RWPE2 (cell line): ENCODE data around the gene RARS2.

Experiments used
- ATAC-seq: fragments of 200-7000 bp; cut with Tn5 transposase; 3 replicates; pipeline ENCODE4 v1.9.1; 2021; ENCODE audit warnings: low read depth
- DNase-seq: peaks from one replicate; pipeline ENCODE4 v3.0.0-alpha.2; 2020; ENCODE audit warnings: low spot score
- H3K27ac ChIP-seq: fragments of 450-650 bp; 2 replicates; pipeline ENCODE4 v1.5.1; 2017; ENCODE audit warnings: mild to moderate bottlenecking; ENCODE audit not compliant: poor library complexity, severe bottlenecking
- H3K27me3 ChIP-seq: fragments of 250-450 bp; sonication (Bioruptor Pico); 2 replicates; pipeline ENCODE4 v1.5.1; 2021; ENCODE audit warnings: mild to moderate bottlenecking, moderate library complexity; ENCODE audit not compliant: insufficient read depth, poor library complexity, severe bottlenecking
- H3K36me3 ChIP-seq: fragments of 250-450 bp; sonication (Bioruptor Pico); 2 replicates; pipeline ENCODE4 v1.5.1; 2020; ENCODE audit warnings: low read depth, mild to moderate bottlenecking, moderate library complexity
- H3K4me1 ChIP-seq: fragments of 250-450 bp; sonication (Bioruptor Pico); 2 replicates; pipeline ENCODE4 v1.5.1; 2021; ENCODE audit warnings: mild to moderate bottlenecking, moderate library complexity; ENCODE audit not compliant: insufficient read depth, poor library complexity, severe bottlenecking
- H3K4me3 ChIP-seq: fragments of 250-450 bp; sonication (Bioruptor Pico); 2 replicates; pipeline ENCODE4 v1.5.1; 2021; ENCODE audit warnings: mild to moderate bottlenecking, moderate library complexity; ENCODE audit not compliant: severe bottlenecking
- H3K9me3 ChIP-seq: fragments of 250-450 bp; sonication (Bioruptor Pico); 2 replicates; pipeline ENCODE4 v1.5.1; 2021; ENCODE audit warnings: mild to moderate bottlenecking, moderate library complexity; ENCODE audit not compliant: severe bottlenecking
- CTCF ChIP-seq: fragments of 450-650 bp; IDR thresholded peaks from one replicate; pipeline ENCODE4 v1.5.1; 2017; ENCODE audit warnings: mild to moderate bottlenecking, moderate library complexity; ENCODE audit not compliant: poor library complexity, severe bottlenecking

The RARS2 gene

GRCh38 chr6:87551799-87552198 is 38.0 kb downstream of the RARS2 start:
- Histone ChIP-seq H3K4me1 (no peaks in the 10 kb centered on the region), H3K4me3 (no peak overlapping the region), H3K9me3 (no peaks in the 10 kb centered on the region), H3K36me3 (peaks cover 73% of the 10 kb centered on the region), H3K27me3 (no peaks in the 10 kb centered on the region), H3K27ac (no peak overlapping the region)
- no peak for DNase-seq
- TF ChIP-seq CTCF: no peak
- ATAC-seq: no peak

GRCh38 chr6:87544474-87544735 is 45.4 kb downstream of the RARS2 start:
- H3K36me3 ChIP-seq: peaks cover 51% of the 10 kb centered on the region
- H3K4me3 ChIP-seq: no peak overlapping the region
- H3K27me3 ChIP-seq: no peaks in the 10 kb centered on the region
- no peaks in the 10 kb centered on the region for H3K4me1 ChIP-seq
- ATAC-seq: no peak
- no peak for TF ChIP-seq CTCF
- no peak for DNase-seq
- H3K27ac ChIP-seq: no peak overlapping the region
- no peaks in the 10 kb centered on the region for H3K9me3 ChIP-seq

GRCh38 chr6:87543696-87544473 is 45.9 kb downstream of the RARS2 start:
- no peak overlapping the region for H3K27ac ChIP-seq
- DNase-seq: no peak
- no peaks in the 10 kb centered on the region for H3K9me3 ChIP-seq
- H3K36me3 ChIP-seq: peaks cover 51% of the 10 kb centered on the region
- H3K4me1 ChIP-seq: no peaks in the 10 kb centered on the region
- no peak for TF ChIP-seq CTCF
- no peaks in the 10 kb centered on the region for H3K27me3 ChIP-seq
- H3K4me3 ChIP-seq: no peak overlapping the region
- no peak for ATAC-seq

GRCh38 chr6:87541744-87542143 is 48.0 kb downstream of the RARS2 start:
- DNase-seq: no peak
- no peaks in the 10 kb centered on the region for H3K9me3 ChIP-seq
- H3K27ac ChIP-seq: no peak overlapping the region
- no peaks in the 10 kb centered on the region for H3K4me1 ChIP-seq
- H3K4me3 ChIP-seq: no peak overlapping the region
- ATAC-seq: no peak
- no peaks in the 10 kb centered on the region for H3K27me3 ChIP-seq
- TF ChIP-seq CTCF: no peak
- peaks cover 51% of the 10 kb centered on the region for H3K36me3 ChIP-seq

GRCh38 chr6:87541041-87541440 is 48.7 kb downstream of the RARS2 start:
- no peak overlapping the region for H3K4me3 ChIP-seq
- H3K27me3 ChIP-seq: no peaks in the 10 kb centered on the region
- no peak overlapping the region for H3K27ac ChIP-seq
- DNase-seq (no peak), ATAC-seq (no peak)
- H3K4me1 ChIP-seq: no peaks in the 10 kb centered on the region
- TF ChIP-seq CTCF: no peak
- no peaks in the 10 kb centered on the region for H3K9me3 ChIP-seq
- peaks cover 52% of the 10 kb centered on the region for H3K36me3 ChIP-seq
